SK-N-MC (cell line): ENCODE data around the gene VPS54.

Source experiments
- DNase-seq: peaks from one replicate; pipeline ENCODE4 v3.0.0-alpha.2; 2011; ENCODE audit warnings: low read depth, low spot score
- H3K27ac ChIP-seq: fragments of 200-600 bp; sonication (generic); 2 replicates; pipeline ENCODE4 v1.5.1; 2016; ENCODE audit warnings: mixed run types
- H3K36me3 ChIP-seq: fragments of 200-600 bp; sonication (generic); 2 replicates; pipeline ENCODE4 v1.6.1; 2017; ENCODE audit warnings: antibody characterized with exemption, low read length, mixed read lengths; ENCODE audit not compliant: insufficient read depth
- H3K4me3 ChIP-seq: fragments of 200-600 bp; sonication (generic); 2 replicates; pipeline ENCODE4 v1.5.1; 2016
- H3K9ac ChIP-seq: fragments of 200-600 bp; sonication (generic); 2 replicates; pipeline ENCODE4 v1.8.0; 2017; ENCODE audit warnings: mixed run types, mixed read lengths; ENCODE audit not compliant: insufficient read length
- H3K9me3 ChIP-seq: fragments of 200-600 bp; sonication (generic); 2 replicates; pipeline ENCODE4 v1.6.1; 2017; ENCODE audit warnings: low read depth, mild to moderate bottlenecking, antibody characterized with exemption, low read length, moderate library complexity, mixed read lengths
- EZH2 ChIP-seq: fragments of 200-600 bp; sonication (generic); IDR thresholded peaks from one replicate; pipeline ENCODE4 v1.6.1; 2017; ENCODE audit warnings: antibody characterized with exemption
- FOXP2 ChIP-seq: optimal IDR thresholded peaks from 2 replicates; pipeline ENCODE3; 2011; ENCODE audit warnings: mild to moderate bottlenecking, moderate library complexity; ENCODE audit not compliant: insufficient read depth; ENCODE audit errors: extremely low read length, control extremely low read depth
- POLR2AphosphoS5 ChIP-seq: IDR thresholded peaks from 2 replicates; pipeline ENCODE4 v1.6.1; 2012; ENCODE audit warnings: mild to moderate bottlenecking, low read depth, low read length, borderline replicate concordance

Gene VPS54

GRCh38 chr2:63842149-63843061 lies 176.8 kb downstream of the VPS54 start:
- peak overlapping the region; percentile 87 for H3K9ac ChIP-seq
- peak overlapping the region; percentile 92 for H3K4me3 ChIP-seq
- peak overlapping the region; percentile 67; the same call in 1 of the 2 replicates for H3K27ac ChIP-seq
- H3K9me3 ChIP-seq = no peaks in the 10 kb centered on the region
- no peak for TF ChIP-seq FOXP2
- TF ChIP-seq POLR2AphosphoS5 = no peak
- TF ChIP-seq EZH2 = no peak
- DNase-seq = no peak
- H3K36me3 ChIP-seq = no peaks in the 10 kb centered on the region
